HG03442 (cell line): Measurements from ENCODE around the gene C11orf98.
"Not testable (repeated sequence)": the region's sequence is repeated elsewhere in the genome, so short reads cannot be mapped to it uniquely, and the experiment has no call there.

ENCODE experiments used
- ATAC-seq: cut with Tn5 transposase; IDR thresholded peaks from one replicate; pipeline ENCODE4 v1.9.1; 2021; ENCODE audit warnings: mild to moderate bottlenecking, moderate library complexity; ENCODE audit not compliant: unreplicated experiment

The C11orf98 gene

DNA sequence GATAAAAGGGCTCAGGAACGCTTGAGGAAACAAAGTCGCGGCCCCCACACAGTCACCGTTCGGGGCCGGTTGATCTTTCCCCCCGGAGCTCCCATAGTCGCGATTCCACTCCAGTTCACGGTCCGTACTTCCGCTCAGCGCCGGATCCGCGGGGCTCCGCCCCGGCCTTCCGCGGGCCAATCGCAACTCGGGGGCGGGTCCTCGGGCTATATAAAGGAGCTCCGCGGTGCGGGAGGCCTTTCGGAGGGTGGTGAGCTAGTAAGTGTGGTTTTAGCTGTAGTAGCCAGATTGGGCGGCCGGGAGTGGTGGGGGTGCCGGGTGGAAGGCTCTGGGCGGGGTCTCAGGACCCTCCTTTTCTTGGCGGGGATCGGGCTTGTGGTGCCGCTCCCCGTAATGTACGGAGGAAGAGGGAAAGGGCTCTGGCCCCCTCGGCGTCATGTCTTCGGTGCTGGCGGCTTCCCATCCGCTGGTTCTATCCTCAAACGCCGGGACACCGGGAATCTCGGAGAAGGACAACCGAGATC, at the start of gene C11orf98, which contains the start of gene CSKMT:
Gene C11orf98, minus strand, starts transcription at position 136 of the 524 bp plus-strand sequence. Its CDS starts 41 bp downstream, at position 95.
Gene CSKMT, plus strand, starts transcription at position 238 of the 524 bp plus-strand sequence. CDS start 568 bp downstream, outside the sequence.
- ATAC-seq: peak; percentile 83

DNA sequence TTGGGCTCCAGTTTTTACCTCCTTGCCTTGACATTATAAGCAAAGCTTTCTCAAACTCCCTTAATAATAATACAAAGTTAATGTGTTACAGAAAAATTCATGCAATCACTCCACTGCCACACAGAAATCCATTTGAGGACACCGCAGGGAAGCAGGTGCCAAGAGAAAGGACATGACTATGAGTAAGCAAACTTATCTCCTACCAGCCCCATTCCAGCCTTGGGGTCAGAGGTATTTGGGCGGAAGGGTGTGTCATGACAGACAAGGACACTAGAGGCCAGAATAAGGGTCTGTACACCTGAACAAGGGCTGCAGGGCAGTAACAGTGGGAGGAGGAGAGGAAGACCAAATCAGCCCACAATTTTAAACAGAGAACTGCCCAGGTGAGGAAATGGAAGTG, 48.3 kb upstream of the C11orf98 start:
- no peak for ATAC-seq

DNA sequence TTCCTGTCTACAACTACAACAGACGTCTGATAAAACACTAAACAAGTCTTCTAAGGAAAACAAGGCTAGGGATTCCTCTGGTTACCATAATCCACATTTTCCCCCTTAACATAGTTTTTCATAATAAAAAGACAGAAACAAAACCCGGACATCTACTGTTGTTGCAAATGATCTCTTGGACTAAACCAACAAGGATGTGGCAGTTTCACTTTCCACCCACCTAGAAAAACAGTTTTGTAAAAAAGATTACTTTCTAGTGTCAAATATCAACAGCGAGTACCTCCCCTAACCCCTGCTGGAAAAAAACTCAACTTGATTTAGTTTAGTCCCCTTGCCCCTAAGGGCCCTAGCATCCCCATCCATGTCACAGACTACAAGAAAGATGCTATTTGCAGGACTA, 47.9 kb upstream of the C11orf98 start:
- no peak for ATAC-seq

DNA sequence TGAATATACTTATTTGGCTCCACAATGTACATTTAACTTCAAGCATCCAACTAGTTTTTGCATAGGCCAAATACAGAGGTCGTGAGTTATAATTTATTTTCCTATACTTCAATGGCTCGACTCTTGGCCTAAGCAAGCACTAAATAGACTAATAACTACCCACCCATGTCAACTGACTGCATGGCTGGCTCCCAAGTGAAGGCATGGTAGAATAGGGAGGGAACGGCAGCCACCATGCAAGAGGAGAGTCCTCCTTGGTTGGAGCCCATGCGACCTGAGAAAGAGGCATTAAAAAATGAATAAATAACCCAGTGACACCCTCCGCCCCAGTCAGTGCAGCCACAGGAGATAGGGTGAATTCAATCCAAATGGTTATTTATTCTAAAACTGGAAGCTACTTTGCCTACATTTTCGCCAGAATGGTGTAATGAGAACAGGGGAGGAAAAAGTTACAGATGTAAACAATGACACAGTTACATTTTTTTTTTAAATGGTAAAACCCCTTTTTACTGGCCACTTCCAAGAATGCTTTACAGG, 47.3 kb upstream of the C11orf98 start:
- no peak for ATAC-seq

DNA sequence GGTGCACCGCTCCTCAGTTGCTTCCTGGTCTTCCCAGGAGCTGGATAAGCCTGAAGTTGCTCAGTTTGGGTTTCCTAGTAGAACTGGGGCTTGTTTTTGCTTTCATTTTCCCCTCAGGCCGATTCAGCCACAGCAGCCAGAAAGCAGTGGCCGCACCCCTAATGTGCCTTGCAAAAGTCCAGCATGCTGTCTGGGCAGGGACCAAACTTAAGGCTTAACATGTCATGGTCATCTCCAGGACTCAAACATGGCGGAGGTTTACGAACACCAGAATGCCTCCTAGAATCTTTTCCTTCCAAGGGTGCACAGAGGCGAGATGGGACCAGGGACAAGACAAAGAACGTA, 45.0 kb upstream of the C11orf98 start:
- no peak for ATAC-seq

DNA sequence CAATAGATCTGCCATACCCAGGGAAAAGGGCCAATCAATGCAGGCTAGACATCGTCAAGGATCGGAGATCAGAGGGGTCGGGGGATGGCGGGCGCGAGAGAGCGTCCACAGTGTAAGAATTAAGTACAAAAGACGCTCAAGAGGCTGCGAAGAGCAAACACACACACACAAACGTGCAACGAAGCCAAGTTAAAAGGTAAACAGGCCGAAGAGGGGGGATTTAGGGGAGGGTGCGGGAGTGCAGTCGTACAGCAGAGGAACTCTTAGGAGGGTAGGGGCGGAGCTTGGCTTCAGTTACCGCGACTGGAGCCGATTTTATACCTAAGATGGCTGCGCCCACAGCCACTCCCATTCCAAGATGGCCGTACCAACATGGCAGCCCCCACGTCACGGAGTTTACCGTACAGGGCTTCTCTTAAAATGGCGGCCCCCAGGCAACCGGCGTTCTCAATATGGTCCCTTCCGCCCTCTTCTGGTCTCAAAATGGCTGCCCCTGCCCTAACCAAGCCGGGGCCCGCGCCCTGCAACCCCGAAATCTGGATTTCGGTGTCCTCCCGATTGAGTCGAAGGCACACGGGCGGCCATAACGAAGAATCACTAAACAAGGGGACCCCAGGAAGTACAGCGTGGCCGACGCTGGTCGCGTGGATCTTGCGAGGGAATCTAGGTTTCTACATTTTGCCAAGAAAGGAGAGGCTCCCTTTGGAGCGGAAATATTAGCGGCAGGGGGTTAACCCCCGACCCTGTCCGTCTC, 44.4 kb upstream of the C11orf98 start:
- peak; percentile 61 for ATAC-seq

DNA sequence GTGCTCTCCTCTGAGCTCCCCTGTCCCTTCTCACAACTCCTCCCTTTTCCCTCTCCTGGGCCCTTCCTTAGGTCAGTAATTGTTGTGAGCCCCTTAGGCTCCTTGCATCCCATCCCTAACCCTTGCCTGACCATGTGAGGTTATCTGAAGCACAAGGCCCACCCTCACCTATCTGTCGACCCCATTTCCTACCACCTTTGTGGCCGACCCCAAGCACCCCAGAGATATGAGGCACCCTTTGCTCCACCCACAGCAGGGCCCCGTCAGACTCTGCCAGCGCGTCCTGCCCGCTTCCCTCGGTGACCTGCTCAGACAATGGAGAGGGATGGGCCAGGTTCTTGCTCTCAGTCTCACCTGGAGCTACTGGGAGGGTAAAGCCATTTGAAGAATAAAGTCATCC, 43.8 kb upstream of the C11orf98 start:
- ATAC-seq: no peak

DNA sequence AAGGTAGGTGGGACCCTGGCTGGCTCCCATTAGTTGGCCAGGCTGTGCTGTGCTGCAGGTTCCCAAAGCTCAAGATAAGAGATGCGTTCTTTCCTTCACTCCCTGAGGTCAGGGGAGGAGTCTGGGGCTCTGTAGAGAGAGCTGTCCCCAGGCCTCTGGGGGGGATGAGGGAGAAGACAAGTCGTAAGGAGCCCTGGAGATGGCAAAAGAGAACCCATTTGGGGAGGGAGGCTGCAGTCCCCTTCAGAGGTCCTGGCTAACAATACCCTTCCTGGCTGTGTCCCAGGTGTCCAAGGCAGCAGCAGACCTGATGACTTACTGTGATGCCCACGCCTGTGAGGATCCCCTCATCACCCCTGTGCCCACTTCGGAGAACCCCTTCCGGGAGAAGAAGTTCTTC, 43.4 kb upstream of the C11orf98 start:
- ATAC-seq: no peak

DNA sequence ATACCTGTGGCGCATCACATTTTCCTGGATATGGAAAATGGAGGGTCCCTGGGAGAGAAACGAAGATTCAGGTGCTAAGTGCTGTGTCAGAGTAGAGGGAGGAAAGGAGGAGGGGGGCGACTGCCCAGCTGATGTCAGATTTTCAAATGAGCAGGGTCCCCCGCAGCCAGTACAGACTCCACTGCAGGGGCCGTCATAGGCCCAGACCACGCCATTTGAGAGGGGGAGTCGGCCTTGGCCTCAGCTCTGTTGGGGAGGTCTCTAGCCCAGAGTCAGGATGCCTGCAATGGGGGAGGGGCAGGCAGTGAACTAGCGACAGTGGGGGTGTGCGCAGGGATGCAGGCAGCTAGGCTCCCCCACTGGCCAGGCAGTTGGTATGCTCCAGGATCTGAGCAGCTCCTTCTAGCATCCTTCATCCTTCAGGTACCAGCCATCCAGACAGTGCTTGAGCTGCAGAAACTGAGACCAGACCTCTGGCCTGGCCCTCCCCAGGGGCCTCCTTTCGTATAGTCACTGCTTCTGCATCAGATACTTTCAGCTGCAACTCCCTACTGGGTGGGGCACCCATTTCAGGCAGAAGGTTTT, 42.4 kb upstream of the C11orf98 start, which contains the start of the genes BSCL2 and GNG3:
Gene BSCL2, minus strand, starts transcription at position 148 of the 585 bp plus-strand sequence. CDS start 229 bp downstream, outside the sequence.
Gene GNG3, plus strand, starts transcription at position 400 of the 585 bp plus-strand sequence. CDS start 620 bp downstream, outside the sequence.
- ATAC-seq: no peak

DNA sequence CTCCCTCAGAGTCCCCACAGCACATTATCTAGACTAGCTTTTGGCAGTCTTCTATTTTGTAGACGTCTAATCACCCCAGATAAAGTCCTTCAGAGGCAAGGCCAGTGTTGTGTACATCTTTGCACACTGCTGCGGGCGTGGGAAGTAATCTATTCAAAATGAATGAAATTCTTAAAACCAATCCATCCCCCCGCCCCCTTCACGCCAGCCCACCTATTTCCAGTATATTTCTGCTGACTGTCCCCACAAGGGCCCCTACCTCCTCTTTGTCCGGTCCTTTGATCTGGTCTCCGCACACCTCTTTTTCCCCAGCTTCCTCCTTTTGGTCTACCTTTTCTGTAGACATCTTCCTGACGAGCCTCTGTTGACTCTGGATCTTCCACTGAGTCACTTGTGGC, 41.8 kb upstream of the C11orf98 start:
- ATAC-seq: no peak

DNA sequence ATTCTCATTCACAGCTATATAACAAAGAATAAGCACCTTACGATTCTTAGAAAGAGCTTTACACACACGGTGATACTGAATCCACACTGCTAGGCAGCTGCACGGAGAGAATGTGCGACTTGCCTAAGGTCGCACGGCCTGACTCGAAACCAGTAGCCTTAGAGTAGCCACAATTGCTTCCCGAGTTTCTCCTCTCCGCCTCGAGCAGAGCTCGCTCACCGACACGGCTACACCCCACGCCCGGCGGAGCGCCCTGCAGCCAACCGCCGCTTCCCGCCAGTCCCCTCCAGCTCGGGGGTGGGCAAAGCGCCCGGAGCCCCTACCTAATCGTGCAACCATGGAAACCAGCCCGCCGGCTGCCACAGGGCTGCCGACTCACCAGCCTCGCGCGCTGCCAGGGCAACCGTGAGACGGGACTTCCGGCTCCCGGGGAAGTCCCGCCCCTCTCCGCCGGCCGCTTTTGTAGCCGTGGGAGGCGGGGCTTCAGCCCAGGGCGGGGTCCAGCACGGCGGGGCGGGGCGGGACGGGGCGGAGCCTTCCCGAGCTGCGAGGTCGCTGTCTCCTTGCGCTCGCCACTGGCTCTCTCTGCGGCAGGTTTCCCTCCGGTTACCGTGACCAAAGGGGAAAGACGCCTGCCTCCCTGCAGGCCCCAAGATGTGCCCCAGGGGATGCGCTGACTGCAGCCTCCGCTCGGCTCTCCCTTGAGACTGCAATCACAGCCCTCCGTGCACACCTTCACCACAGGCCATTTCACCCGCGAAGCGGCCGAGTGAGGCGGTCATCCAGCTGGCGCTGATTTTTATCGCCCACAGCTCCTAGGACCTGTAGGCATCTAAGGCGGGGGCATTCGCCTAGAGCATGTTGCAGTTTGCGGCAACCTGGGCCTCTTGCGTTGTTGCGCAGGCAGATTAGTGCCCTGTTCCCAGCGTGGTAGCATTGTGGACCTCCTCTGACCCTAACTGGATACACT, 41.2 kb upstream of the C11orf98 start:
- peak; percentile 65 for ATAC-seq

DNA sequence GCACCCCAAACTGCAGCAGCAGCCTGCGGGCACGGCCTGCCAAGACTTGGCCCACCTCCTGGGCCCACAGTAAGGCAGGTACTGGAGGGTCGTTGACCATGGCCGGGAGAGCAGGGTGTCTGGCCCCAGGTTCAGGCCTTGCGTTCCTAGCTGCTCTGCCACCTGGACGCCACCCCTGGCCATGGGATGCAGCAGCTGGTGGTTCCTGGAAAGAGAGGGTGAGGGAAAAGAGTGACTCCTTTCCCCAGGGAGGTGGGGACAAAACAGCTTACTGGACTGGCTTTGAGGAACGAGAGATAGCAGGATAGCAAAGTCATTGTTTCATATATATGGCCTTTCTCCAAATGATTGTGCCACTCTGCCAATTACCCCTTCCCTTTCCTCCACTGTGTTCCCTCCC, 40.4 kb upstream of the C11orf98 start:
- no peak for ATAC-seq

DNA sequence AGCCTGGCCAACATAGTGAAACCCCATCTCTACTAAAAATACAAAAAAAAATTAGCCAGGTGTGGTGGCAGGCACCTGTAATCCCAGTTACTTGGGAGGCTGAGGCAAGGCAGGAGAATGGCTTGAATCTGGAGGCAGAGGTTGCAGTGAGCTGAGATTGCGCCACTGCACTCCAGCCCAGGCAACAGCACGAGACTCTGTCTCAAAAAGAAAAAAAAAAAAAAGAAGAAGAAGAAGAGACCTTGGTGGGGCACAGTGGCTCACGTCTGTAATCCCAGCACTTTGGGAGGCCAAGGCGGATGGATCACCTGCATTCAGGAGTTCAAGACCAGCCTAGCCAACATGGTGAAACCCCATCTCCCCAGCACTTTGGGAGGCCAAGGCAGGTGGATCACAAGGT, 38.9 kb upstream of the C11orf98 start:
- not testable (repeated sequence) for ATAC-seq

DNA sequence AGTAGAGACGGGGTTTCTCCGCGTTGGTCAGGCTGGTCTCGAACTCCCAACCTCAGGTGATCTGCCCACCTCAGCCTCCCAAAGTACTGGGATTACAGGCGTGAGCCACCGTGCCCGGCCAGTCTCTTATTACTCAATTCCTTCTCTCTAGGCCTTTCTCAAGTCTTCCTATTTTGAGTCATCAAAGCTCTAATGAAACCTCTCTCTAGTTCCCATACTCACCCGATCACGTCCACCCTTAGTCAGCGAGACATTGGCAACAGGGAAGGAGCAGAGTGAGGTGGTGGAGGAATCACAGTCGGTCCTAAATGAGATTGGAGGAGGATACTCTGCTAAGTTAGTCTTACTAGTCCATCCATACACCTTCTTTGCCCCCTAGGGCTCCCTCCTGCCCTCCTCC, 37.2 kb upstream of the C11orf98 start:
- ATAC-seq: no peak

DNA sequence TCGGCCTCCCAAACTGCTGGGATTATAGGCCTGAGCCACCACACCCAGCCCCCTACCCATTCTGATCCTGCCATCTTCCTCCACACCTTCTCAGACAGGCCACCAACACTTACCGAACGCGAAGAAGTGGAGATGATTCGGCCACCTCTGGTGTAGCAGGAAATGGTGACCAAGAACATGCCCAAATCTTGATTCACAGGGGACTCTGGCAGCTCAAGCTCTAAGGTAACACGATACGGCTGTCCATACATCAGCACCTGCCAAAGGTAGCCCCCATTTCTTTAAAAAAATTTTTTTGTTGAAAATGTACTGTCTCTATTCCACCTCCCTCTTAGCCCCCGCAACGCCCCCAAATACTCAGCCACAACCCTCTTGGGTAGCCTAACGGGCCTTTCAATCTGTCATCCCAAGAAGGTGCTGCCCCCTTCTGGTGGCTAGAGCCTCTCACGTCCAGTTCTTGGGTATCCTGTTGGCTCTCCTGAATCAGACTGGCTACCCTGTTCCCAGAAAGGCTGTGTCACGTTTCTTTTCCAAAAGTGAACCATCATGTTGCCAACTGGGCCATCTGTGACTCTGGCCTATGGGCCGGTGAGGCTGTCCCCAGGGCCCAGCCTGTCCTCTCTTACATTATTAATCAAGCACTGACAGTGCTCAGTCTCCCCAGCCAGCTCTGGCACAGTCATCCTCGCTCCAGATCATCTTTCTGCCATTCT, 29.6 kb upstream of the C11orf98 start:
- ATAC-seq: no peak

DNA sequence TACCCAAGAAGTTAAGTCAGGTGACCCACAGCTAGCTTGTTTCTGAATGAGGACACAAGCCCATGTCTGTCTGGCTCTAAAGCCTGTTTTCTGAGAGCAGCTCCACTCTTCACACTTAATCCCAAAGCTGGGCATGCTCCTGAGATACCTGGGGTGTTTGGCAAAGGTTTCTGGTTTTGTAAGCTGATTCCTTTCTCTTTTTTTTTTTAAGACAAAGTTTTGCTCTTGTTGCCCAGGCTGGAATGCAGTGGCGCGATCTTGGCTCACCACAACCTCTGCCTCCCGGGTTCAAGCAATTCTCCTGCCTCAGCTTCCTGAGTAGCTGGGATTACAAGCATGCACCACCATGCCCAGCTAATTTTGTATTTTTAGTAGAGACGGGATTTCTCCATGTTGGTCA, 28.6 kb upstream of the C11orf98 start:
- ATAC-seq: not testable (repeated sequence)

DNA sequence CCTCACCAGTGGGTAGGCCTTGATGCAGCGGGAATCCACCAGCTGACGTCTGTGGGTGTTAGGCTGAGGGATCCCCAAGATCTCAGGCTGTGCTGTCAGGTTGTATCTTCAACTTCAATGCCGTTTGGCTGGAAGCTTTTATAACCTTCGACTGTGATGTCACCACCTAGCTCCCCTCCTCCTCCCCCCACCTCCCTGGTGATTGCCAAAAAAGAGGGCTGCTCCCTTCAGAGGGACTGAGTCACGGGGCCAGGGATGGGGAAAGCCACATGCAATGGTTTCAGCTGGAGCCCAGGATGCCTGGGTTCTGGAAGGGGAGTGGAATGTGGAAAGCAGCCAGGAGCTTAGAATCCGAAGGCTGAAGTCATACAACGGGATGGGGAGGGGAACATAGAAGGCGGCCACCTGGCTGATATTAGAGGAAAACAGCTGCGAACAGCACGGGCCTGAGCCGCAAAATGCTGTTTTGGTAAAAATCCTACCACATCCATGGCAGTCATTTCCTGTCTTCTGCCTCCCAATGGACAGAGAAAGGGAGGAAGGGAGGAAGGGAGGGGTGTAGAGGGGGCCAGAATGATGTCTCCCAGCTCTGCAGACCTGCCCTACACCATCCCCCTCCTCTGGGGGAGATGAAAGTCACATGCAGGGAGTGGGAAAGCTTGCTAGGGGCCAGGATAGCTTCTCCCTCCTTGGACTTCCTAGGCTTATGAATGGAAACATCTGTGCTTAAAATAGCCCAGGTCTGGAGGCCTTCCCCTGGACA, 24.6 kb upstream of the C11orf98 start, which contains the start of gene LRRN4CL:
Gene LRRN4CL, minus strand, starts transcription at position 110 of the 763 bp plus-strand sequence. CDS start 1,022 bp downstream, outside the sequence.
- ATAC-seq: no peak

DNA sequence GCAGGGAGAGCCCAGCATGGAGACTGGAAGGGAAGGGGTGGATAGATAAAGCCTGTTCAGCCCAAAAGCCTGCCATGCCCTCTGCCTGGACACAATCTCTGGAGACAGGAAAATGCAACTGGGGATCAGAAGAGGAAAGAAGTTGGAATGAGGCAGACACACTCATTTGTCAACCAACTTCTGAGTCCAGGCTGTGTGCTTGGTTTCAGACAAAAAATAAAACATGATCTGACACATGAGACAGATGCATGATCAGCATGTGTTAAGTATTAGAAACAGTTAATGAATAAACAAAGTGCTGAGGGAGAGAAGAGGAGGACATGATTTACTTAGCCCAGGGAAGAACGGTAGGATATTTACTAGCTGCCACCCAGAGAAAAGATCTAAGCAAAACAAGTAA, 23.5 kb upstream of the C11orf98 start:
- ATAC-seq: no peak
